ENCODE results near the gene UNC5B. TPM values are rescaled to one million over a fixed set of nuclear protein-coding genes. Genes with fewer than 3 reads are reported as not detected.
A peak's percentile ranks its signal among the peaks of the same experiment; 100 is the strongest.
"Not testable (repeated sequence)": the region's sequence is repeated elsewhere in the genome, so short reads cannot be mapped to it uniquely, and the experiment has no call there.

UNC5B gene
- total RNA-seq, 1 donor from 2014 or later: 3.9 TPM

- DNase-seq: no peak
Measured at GRCh38 chr10:71209731-71210541, 2.4 kb upstream of the UNC5B start.

- no peak for DNase-seq
Measured at GRCh38 chr10:71210542-71210871, 1.9 kb upstream of the UNC5B start.

- no peak for DNase-seq
Measured at GRCh38 chr10:71211053-71211452, 1.3 kb upstream of the UNC5B start.

DNA sequence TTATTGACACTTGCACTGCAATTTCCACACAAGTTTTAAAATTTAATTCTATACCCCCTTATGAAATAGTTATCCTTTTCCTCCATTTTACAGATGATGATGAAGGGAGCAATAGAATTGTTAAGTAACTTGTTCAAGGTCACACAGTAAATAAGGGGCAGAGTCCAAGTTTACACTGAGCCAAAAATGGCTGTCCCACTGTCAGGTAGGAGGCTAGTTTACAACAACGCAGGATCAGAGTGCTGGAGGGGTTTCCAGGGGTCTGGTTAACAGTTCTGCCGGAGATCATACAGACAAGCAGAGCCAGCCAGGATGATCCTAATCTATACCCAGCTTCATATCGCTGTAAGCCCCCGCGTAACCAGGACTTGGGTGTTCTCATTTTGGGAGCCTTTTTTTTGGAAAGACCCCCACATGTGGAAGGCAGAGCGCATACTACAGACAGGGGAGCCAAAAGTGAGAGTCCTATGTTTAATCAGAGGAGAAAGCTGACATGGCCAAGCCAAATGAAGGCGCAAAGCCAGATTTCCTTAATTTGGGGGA, 524 bp upstream of the UNC5B start:
- DNase-seq: no peak

- DNase-seq: peak; percentile 43
Measured at GRCh38 chr10:71213127-71213621, 804 bp downstream of the UNC5B start.

GRCh38 chr10:71213761-71214440, 1.5 kb downstream of the UNC5B start:
- no peak for DNase-seq

DNA sequence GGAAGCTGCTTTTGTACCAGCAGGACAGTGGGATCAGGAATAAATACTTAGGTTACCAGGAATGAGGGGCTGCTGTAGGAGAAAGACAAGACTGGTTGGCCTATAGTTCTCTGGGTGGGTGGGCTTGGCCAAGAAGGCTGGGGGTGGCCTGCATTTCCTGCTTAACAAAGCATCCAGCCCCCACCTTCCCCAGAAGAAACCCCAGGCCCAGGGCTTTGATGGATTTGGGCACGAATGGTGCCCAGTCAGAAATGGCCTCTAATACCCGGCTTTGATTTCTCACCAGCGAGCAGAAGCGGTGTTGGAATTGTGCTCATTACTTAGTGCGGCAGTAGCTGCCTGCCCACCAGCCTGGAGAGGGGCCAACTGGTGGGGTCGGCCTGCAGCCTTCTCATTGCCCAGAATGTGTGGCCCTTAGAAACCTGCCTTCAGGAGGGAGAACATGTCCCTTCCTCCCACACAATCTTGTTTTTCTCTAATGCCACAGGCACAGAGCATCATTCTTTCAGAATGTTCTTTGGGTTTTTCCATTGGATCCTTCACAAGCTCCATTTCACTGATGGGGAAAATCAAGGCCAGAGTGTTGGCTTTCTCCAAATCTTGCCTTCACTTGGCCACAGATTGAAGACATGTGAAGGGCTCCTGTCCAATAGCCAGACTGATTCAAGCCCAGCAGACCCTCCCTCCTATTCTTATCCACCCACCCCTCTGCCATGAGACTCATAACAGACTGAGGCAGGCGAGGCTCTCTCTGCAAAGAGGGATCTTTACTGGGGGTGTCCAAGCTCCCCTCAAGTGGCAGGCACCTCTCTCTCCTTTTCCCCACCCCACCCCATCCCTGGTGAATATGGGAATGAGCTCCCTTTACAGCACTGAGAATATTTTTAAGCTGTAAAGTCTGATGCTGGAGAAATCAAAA, 2.5 kb downstream of the UNC5B start:
- DNase-seq: no peak

GRCh38 chr10:71216363-71216695, 4.0 kb downstream of the UNC5B start:
- no peak for DNase-seq

- DNase-seq: no peak
Measured at GRCh38 chr10:71216751-71217265, 4.4 kb downstream of the UNC5B start.

DNA sequence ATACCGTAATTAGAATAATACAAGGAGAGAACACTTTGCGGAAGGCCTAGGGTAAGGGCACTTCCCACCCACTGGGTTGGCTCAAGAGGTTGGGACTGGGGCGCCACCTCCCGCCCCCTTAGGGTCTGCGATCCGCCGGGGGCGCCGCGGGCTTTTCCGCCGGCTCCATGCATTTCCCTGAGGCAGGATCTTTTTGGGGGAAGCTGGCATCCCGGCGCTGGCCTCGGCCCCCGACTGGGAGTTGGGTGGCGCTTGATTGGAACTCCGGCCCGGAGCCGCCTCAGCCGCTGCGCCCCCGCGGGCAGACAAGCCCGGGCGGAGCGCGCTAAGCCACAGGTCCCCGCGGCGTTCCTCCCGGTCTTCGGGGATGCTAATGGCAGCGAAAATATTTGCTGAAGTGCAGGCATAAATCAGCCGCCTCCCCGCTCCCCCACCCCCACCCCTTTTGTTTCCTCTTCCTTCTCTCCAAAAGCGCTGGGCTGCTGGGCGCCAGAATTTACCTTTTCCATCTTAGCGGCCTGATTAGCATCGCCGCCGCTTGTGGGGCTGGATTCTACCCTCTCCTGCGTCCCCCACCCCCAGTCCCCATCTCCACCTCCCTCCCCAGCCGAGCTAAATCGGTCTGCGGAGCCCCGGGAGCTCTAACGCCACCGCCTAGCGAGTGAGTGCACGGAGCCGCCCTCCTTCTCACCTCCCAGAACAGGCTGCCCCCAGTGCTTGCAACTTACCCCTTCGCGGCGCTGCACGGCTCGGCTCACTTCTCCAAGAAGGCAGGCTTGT, 5.1 kb downstream of the UNC5B start:
- peak; percentile 65 for DNase-seq

DNA sequence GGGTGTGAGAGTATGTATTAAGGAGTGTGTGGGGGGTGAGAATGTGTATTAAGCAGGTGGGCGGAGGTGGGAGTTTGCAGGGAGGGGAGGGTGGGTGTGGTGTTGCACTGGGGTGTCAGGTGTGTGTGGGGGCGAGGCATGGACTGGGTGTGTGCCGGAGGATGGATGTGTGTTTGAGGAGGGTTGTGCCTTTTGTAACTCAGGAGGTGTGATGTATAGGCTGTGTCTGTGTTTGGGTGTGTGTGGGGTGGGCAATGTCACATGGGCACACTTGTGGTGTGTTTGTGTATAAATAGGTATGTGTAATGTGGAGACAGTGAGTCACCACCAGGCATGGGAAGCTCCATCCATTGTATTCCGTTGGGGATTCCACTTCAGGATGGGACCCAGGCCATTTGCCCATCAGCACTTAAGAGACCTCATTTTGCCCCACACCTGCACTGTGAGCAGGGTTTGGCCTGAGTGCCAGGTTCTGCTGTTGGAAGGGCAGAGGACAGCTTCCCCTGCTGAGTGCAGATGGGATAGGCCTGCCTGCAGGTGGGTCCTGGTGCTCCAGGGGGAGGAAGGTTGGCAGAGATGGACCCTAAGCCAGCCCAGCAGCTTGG, 5.8 kb downstream of the UNC5B start:
- peak; percentile 65 for DNase-seq

GRCh38 chr10:71218651-71219050, 6.3 kb downstream of the UNC5B start:
- no peak for DNase-seq

DNA sequence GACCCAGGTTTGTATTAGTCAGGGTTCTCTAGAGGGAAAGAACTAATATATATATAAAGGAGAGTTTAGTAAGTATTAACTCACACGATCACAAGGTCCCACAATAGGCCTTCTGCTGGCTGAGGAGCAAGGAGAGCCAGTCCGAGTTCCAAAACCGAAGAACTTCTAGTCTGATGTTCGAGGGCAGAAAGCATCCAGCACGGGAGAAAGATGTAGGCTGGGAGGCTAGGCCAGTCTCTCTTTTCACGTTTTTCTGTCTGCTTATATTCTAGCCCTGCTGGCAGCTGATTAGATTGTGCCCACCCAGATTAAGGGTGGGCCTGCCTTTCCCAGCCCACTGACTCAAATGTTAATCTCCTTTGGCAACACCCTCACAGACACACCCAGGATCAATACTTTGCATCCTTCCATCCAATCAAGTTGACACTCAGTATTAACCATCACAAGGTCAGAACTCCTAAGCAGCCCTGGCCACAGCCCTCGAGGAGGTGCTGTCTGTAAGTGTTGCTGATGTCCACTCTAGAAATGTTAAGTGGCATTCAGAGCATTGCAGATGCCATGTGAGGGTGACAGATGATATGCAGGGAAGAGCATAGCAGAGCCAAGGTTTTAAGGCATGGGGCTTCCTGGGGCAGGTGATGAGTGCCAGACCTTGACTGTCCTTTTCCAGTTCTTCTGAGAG, 7.0 kb downstream of the UNC5B start:
- DNase-seq: not testable (repeated sequence)

GRCh38 chr10:71219918-71220688, 7.7 kb downstream of the UNC5B start:
- no peak for DNase-seq

GRCh38 chr10:71220689-71221540, 8.5 kb downstream of the UNC5B start:
- no peak for DNase-seq

- DNase-seq: no peak
Measured at GRCh38 chr10:71221586-71222202, 9.3 kb downstream of the UNC5B start.

- no peak for DNase-seq
Measured at GRCh38 chr10:71222601-71223346, 10.4 kb downstream of the UNC5B start.
